ENCODE measurements around the gene INPP4B.

The INPP4B gene

DNA sequence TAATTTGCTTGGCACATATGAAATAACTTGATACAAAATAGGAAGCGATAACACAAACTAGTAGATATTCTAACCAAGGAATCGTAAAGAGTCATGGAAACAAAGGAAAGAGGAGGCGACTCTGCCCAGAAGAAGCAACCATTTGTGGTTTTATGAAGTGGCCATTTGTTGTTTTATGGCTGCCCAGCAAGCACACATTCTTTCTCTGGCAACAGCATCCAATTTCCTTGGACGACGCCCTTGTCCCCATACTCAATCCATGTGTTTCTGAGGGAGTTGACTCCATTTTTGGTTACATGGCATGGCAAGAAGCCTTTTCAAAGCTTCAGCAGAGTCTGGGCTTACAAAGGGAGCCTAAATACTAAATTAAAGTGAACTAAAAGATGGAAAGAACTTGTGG is 295.1 kb downstream of the INPP4B start:
- Histone ChIP-seq H3K18ac (ENCODE audit: low read length) (peak overlapping the region; percentile 90), H4K8ac (ENCODE audit: low read depth, low read length) (no peak overlapping the region), H3K9ac (ENCODE audit: low read length) (no peak overlapping the region), H3K4ac (ENCODE audit: low read depth, low read length) (no peak overlapping the region), H3K23ac (ENCODE audit: low read length) (no peak overlapping the region), H2AK5ac (ENCODE audit: low read length) (no peak overlapping the region), H4K12ac (ENCODE audit: low read depth, low read length) (peak overlapping the region; percentile 70), H3K27me3 (ENCODE audit: insufficient read depth, low read length) (no peaks in the 10 kb centered on the region), H3K27ac (ENCODE audit: low read depth, low read length) (no peak overlapping the region), H3K79me1 (ENCODE audit: low read length) (peaks cover 4% of the 10 kb centered on the region), H3K14ac (ENCODE audit: low read length) (peak overlapping the region; percentile 89), H2BK12ac (ENCODE audit: low read length) (peak overlapping the region; percentile 98), H3K4me1 (ENCODE audit: control insufficient read depth in 1 of 2, insufficient read depth in 2 of 2, low read length in 2 of 2) (peaks cover 0 to 7% of the 10 kb centered on the region in 2 experiments), H4K91ac (ENCODE audit: low read depth, low read length) (peak overlapping the region; percentile 92), H3K9me3 (ENCODE audit: insufficient read depth, low read depth, low read length) (no peaks in the 10 kb centered on the region), H3K36me3 (ENCODE audit: control insufficient read depth in 1 of 2, insufficient read depth in 2 of 2, low read length in 2 of 2) (no peaks in the 10 kb centered on the region), H2AFZ (ENCODE audit: insufficient read depth, low read length, poor library complexity) (no peak overlapping the region), H3K4me3 (ENCODE audit: low read depth, low read length) (no peak overlapping the region), H3K79me2 (ENCODE audit: control insufficient read depth, insufficient read depth, low read length, poor library complexity) (no peaks in the 10 kb centered on the region), H3K4me2 (ENCODE audit: low read length) (no peak overlapping the region), H2BK5ac (ENCODE audit: low read depth, low read length, poor library complexity) (peak overlapping the region; percentile 49), H2BK120ac (ENCODE audit: insufficient read depth, low read length, poor library complexity) (peak overlapping the region; percentile 91)
- no CpG with 5 or more reads among the region's 5 CpGs for WGBS (ENCODE audit: extremely low coverage, insufficient coverage, insufficient read length)
- no peak for DNase-seq

- DNase-seq: no peak
These were observed 296.2 kb downstream of the INPP4B start for GRCh38 chr4:142549726-142550463.

DNA sequence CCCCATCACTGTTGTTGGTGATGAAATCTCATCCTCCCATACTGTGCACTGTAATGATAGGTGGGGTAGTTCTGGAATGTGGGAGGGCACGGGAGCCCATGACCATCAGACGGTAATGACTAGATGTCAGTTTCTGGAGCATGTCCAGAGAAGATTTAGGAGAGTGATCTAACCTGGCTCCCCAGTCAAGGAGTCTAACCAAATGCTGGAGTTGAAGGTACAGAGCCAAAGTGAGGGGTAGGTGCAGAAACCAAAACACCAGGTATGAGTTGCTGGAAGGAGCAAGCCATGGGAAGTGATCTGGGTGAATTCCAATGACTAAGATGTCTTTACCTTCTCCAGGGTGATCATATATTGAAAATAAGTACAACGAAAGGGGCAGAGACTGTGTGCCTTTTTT is 296.9 kb downstream of the INPP4B start:
- Histone ChIP-seq H3K79me1 (ENCODE audit: low read length) (peaks cover 4% of the 10 kb centered on the region), H3K27ac (ENCODE audit: low read depth, low read length) (peak overlapping the region; percentile 78), H3K4me3 (ENCODE audit: low read depth, low read length) (no peak overlapping the region), H3K36me3 (ENCODE audit: control insufficient read depth in 1 of 2, insufficient read depth in 2 of 2, low read length in 2 of 2) (no peaks in the 10 kb centered on the region), H2AK5ac (ENCODE audit: low read length) (no peak overlapping the region), H3K14ac (ENCODE audit: low read length) (no peak overlapping the region), H3K18ac (ENCODE audit: low read length) (no peak overlapping the region), H3K4me2 (ENCODE audit: low read length) (no peak overlapping the region), H4K12ac (ENCODE audit: low read depth, low read length) (no peak overlapping the region), H4K8ac (ENCODE audit: low read depth, low read length) (no peak overlapping the region), H3K9me3 (ENCODE audit: insufficient read depth, low read depth, low read length) (no peaks in the 10 kb centered on the region), H3K4ac (ENCODE audit: low read depth, low read length) (no peak overlapping the region), H2BK12ac (ENCODE audit: low read length) (peak overlapping the region; percentile 45), H3K23ac (ENCODE audit: low read length) (no peak overlapping the region), H4K91ac (ENCODE audit: low read depth, low read length) (peak overlapping the region; percentile 61), H3K4me1 (ENCODE audit: control insufficient read depth in 1 of 2, insufficient read depth in 2 of 2, low read length in 2 of 2) (peaks cover 0 to 7% of the 10 kb centered on the region in 2 experiments), H2BK120ac (ENCODE audit: insufficient read depth, low read length, poor library complexity) (peak overlapping the region; percentile 1), H3K9ac (ENCODE audit: low read length) (no peak overlapping the region), H3K27me3 (ENCODE audit: insufficient read depth, low read length) (no peaks in the 10 kb centered on the region), H2BK5ac (ENCODE audit: low read depth, low read length, poor library complexity) (no peak overlapping the region), H2AFZ (ENCODE audit: insufficient read depth, low read length, poor library complexity) (no peak overlapping the region), H3K79me2 (ENCODE audit: control insufficient read depth, insufficient read depth, low read length, poor library complexity) (no peaks in the 10 kb centered on the region)
- no peak for DNase-seq
- WGBS (ENCODE audit: extremely low coverage, insufficient coverage, insufficient read length): no CpG with 5 or more reads among the region's 3 CpGs

More at GRCh38 chr4:142549726-142550463, 296.2 kb downstream of the INPP4B start:
- Histone ChIP-seq H2BK5ac (ENCODE audit: low read depth, low read length, poor library complexity) (no peak overlapping the region), H3K4ac (ENCODE audit: low read depth, low read length) (no peak overlapping the region), H4K8ac (ENCODE audit: low read depth, low read length) (no peak overlapping the region), H3K9ac (ENCODE audit: low read length) (no peak overlapping the region), H4K91ac (ENCODE audit: low read depth, low read length) (no peak overlapping the region), H3K9me3 (ENCODE audit: insufficient read depth, low read depth, low read length) (no peaks in the 10 kb centered on the region), H2BK12ac (ENCODE audit: low read length) (no peak overlapping the region), H3K18ac (ENCODE audit: low read length) (no peak overlapping the region), H3K79me1 (ENCODE audit: low read length) (peaks cover 4% of the 10 kb centered on the region), H2AFZ (ENCODE audit: insufficient read depth, low read length, poor library complexity) (no peak overlapping the region), H4K12ac (ENCODE audit: low read depth, low read length) (no peak overlapping the region), H3K4me3 (ENCODE audit: low read depth, low read length) (no peak overlapping the region), H3K27ac (ENCODE audit: low read depth, low read length) (peak overlapping the region; percentile 78), H3K4me1 (ENCODE audit: control insufficient read depth in 1 of 2, insufficient read depth in 2 of 2, low read length in 2 of 2) (peaks cover 0 to 7% of the 10 kb centered on the region in 2 experiments), H3K14ac (ENCODE audit: low read length) (no peak overlapping the region), H3K27me3 (ENCODE audit: insufficient read depth, low read length) (no peaks in the 10 kb centered on the region), H3K36me3 (ENCODE audit: control insufficient read depth in 1 of 2, insufficient read depth in 2 of 2, low read length in 2 of 2) (no peaks in the 10 kb centered on the region), H3K4me2 (ENCODE audit: low read length) (no peak overlapping the region), H3K79me2 (ENCODE audit: control insufficient read depth, insufficient read depth, low read length, poor library complexity) (no peaks in the 10 kb centered on the region), H2AK5ac (ENCODE audit: low read length) (no peak overlapping the region), H2BK120ac (ENCODE audit: insufficient read depth, low read length, poor library complexity) (no peak overlapping the region), H3K23ac (ENCODE audit: low read length) (no peak overlapping the region)
- no CpG with 5 or more reads among the region's 1 CpG for WGBS (ENCODE audit: extremely low coverage, insufficient coverage, insufficient read length)

- no peak overlapping the region for H3K9ac ChIP-seq (ENCODE audit: low read length)
- no peak overlapping the region for H2BK5ac ChIP-seq (ENCODE audit: low read depth, low read length, poor library complexity)
- H3K18ac ChIP-seq (ENCODE audit: low read length): no peak overlapping the region
- H2AK5ac ChIP-seq (ENCODE audit: low read length): no peak overlapping the region
- no peak overlapping the region for H2BK12ac ChIP-seq (ENCODE audit: low read length)
- H3K4me2 ChIP-seq (ENCODE audit: low read length): no peak overlapping the region
- no peak overlapping the region for H3K14ac ChIP-seq (ENCODE audit: low read length)
- no peak overlapping the region for H3K4me3 ChIP-seq (ENCODE audit: low read depth, low read length)
- no peaks in the 10 kb centered on the region for H3K27me3 ChIP-seq (ENCODE audit: insufficient read depth, low read length)
- peaks cover 0 to 7% of the 10 kb centered on the region in 2 experiments for H3K4me1 ChIP-seq (ENCODE audit: control insufficient read depth in 1 of 2, insufficient read depth in 2 of 2, low read length in 2 of 2)
- H3K23ac ChIP-seq (ENCODE audit: low read length): no peak overlapping the region
- DNase-seq: no peak
- no peak overlapping the region for H2AFZ ChIP-seq (ENCODE audit: insufficient read depth, low read length, poor library complexity)
- no peaks in the 10 kb centered on the region for H3K36me3 ChIP-seq (ENCODE audit: control insufficient read depth in 1 of 2, insufficient read depth in 2 of 2, low read length in 2 of 2)
- no peak overlapping the region for H4K91ac ChIP-seq (ENCODE audit: low read depth, low read length)
- H3K4ac ChIP-seq (ENCODE audit: low read depth, low read length): no peak overlapping the region
- no peak overlapping the region for H2BK120ac ChIP-seq (ENCODE audit: insufficient read depth, low read length, poor library complexity)
- no peaks in the 10 kb centered on the region for H3K9me3 ChIP-seq (ENCODE audit: insufficient read depth, low read depth, low read length)
- peaks cover 4% of the 10 kb centered on the region for H3K79me1 ChIP-seq (ENCODE audit: low read length)
- no peaks in the 10 kb centered on the region for H3K79me2 ChIP-seq (ENCODE audit: control insufficient read depth, insufficient read depth, low read length, poor library complexity)
- no peak overlapping the region for H4K8ac ChIP-seq (ENCODE audit: low read depth, low read length)
- no CpG with 5 or more reads among the region's 1 CpG for WGBS (ENCODE audit: extremely low coverage, insufficient coverage, insufficient read length)
- H3K27ac ChIP-seq (ENCODE audit: low read depth, low read length): no peak overlapping the region
- no peak overlapping the region for H4K12ac ChIP-seq (ENCODE audit: low read depth, low read length)
These were observed 297.6 kb downstream of the INPP4B start for GRCh38 chr4:142548491-142548890.
